Activated CD4-positive, alpha-beta T cell treated with anti-CD3 and anti-CD28 coated beads for 24 hours (primary cell): ENCODE results near the gene KCTD2.
"Not testable (repeated sequence)": the region's sequence is repeated elsewhere in the genome, so short reads cannot be mapped to it uniquely, and the experiment has no call there.

Experiments
- DNase-seq, 2 donors: peaks; one replicate each; pipeline ENCODE4 v3.0.0-alpha.2; 2020; ENCODE audit warnings: low read depth in 2 of 2

The KCTD2 gene, protein sequence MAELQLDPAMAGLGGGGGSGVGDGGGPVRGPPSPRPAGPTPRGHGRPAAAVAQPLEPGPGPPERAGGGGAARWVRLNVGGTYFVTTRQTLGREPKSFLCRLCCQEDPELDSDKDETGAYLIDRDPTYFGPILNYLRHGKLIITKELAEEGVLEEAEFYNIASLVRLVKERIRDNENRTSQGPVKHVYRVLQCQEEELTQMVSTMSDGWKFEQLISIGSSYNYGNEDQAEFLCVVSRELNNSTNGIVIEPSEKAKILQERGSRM

DNA sequence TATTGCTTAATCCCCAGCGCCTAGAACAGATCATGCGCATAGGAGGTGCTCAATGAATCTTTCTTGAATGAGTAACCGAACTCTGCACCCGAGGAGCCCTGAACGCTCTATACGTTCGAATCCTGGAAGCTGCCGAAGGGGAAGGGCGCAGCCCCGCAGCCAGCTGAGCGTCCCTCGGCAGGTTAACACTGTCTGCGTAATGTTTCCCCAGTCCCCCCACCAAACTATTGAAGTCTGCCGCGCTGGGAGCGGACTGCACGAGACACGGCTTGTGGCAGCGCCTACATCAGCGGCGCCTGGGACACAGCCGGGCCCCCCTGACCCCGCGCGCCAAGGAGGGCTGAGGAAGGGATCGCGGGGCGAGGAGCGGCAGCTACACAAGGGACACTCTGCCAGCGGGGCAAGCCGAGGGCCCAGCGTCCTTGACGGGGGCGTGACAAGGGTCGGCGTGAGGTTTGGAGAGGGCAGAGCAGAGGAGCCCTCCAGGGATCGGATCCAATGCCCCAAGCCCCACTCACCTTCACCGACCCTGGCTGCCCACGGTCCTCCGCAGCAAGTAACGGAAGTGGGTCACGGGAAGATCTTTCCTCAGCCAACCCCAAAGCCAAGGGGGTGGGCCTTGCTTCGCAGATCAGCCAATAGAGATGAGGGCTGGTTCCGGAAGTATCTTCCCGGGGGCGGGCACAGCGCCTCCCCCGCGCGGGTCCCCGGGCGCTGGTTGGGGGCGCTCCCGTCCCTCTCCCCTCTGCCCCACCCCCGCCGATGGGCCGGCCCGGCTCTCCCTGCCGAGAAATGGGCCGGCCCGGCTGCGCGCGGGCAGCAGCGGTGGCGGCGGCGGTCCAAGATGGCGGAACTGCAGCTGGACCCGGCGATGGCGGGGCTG is at the start of gene KCTD2, which contains the start of gene ATP5PD:
Gene KCTD2 (plus strand): TSS at position 819 of the 883 bp plus-strand sequence. CDS start 26 bp downstream, at position 845.
Gene ATP5PD (minus strand): TSS at position 563 of the 883 bp plus-strand sequence. CDS start 4,319 bp downstream, outside the sequence.
- DNase-seq, result peak; percentile 92 to 94

DNA sequence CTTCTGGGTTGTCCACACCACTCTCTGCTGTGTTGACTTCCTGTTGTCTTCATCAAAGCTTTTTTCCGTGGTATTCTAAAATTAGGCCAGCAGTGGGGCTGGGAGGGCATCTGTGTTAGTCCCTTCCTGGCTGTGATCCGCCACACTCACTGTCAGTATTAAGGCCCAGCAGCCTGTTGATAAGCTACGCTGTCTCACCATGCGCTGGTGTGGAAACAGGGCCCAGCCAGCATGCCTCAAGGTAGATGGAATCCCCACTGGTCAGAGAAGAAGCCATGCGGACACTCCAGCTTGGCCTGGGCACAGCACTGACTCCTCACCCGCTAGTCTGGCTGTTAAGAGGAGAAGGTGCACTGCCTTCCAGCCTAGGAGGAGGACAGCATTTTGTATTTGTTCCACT is 48.2 kb upstream of the KCTD2 start:
- no peak for DNase-seq

DNA sequence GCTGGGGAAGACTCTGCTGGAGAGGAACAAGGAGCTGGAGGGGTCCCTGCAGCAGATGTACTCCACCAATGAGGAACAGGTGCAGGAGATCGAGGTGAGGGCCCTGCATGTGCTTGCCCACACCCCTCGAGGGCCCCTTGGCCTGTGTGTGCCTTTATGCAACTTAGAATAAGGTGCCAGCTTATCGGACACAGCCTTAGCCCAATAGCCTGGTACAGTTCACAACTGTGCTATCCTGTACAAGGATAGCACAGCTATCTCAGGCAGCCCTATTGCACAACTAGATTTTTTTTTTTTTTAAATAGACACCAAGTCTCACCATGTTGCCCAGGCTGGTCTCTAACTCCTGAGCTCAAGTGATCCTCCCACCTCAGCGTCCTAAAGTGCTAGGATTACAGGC is 47.5 kb upstream of the KCTD2 start:
- no peak for DNase-seq

DNA sequence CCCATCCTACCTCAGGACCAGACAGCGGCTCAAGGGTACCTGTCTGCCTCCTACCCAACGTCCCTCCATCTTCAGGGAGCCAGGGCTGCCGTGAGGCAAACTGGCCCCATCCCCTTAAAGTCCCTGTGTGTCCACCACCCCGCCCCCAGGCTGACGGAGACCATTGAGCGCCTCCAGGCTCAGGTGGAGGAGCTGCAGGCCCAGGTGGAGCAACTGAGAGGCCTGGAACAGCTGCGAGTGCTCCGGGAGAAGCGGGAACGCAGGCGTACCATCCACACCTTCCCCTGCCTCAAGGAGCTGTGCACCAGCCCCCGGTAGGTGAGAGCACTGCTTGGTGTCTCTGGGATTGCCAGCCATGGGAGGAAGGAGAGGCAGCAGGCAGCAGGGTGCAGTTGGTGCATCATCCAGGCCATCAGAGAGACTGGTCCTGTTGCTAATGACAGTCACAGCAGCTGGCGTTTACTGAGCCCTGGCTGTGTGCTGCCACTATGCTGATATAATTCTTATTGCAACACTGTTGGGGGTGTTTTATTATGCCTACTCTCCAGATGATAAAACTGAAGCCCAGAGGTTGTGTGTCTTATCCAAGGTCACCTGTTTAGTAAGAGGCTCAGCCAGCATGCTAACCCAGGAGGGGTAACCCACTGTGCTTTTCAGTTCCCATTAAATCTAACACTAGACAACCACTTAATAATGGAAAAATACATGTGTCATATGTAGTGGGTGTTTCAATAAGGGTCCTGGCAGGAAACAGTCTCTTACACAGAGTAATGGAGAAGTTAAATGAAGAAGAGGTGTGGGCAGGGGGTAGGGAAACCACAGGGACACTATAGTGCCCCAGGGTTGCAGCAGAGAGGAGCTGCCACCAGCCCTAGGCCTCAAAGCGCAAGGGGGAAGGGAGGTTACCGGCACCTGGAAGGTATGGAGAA is 44.8 kb upstream of the KCTD2 start:
- DNase-seq, result no peak

DNA sequence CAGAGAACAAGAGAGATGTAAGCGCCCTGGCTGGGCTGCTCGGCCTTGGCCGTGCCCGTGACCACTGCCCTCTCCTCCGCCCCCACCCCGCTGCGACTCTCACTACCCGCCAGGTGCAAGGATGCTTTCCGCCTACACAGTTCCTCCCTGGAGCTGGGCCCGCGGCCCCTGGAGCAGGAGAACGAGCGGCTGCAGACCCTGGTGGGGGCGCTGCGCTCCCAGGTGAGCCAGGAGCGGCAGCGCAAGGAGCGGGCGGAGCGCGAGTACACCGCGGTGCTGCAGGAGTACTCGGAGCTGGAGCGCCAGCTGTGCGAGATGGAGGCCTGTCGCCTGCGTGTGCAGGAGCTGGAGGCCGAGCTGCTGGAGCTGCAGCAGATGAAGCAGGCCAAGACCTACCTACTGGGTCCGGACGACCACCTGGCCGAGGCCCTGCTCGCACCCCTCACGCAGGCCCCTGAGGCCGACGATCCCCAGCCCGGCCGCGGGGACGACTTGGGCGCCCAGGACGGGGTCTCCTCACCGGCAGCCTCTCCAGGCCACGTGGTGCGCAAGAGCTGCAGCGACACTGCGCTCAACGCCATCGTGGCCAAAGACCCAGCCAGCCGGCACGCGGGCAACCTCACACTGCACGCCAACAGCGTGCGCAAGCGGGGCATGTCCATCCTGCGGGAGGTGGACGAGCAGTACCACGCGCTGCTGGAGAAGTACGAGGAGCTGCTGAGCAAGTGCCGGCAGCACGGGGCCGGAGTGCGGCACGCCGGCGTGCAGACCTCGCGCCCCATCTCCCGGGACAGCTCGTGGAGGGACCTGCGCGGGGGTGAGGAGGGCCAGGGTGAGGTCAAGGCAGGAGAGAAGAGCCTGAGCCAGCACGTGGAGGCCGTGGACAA is 43.7 kb upstream of the KCTD2 start:
- no peak for DNase-seq

DNA sequence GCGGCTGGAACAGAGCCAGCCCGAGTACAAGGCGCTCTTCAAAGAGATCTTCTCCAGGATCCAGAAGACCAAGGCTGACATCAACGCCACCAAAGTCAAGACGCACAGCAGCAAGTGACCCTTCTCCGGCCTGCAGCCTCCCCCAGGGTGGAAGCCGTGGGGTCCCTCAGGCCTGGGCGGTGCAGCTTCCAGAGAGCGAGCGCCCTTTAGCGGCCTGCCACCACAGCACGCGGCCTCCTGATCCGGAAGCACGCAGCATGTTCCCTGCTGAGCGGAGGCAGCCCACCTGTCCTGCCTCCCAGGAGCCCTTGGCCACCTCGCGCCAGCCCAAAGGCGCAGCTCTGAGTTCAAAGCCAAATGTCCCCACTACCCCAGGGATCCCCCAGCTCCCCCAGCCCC is 43.1 kb upstream of the KCTD2 start:
- no peak for DNase-seq

DNA sequence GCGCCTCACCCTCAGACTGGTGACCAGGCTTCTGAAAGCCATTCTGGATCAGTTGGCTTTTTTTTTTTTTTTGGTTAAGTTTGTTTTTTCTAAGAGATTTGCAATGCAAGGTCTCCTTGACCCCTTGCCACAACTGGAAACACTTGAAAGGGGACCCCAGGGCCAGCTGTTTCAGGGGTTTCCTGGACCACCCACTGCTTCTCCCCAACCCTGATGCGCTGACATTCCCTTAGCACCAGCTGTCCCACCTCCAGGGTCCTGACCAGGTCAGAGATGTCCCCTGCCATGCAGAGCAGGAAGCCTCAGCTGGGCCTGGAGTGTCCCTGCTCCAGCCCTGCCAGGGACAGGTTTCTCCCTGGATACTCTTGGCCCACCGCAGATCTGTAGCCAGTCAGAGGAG is 42.7 kb upstream of the KCTD2 start:
- DNase-seq, result no peak

DNA sequence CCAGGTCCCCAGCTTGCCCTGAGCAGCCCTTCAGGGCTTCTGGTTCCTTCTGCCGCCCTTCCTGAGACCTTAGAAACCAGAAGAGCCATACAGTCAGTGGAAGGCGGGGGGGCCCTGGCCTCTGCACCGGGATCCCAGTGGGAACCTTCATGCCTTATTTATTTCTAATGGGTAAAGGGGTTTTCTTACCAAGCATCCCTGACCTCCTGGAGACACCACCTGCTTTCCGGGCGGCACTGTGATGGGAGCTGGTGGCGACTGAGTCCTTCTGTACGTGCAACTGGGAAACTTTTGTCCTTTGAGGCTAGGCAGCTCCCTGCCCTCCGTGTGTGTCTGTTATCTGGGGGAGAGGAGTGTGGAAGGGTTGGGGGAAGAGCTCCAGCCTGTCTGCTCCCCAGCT is 41.7 kb upstream of the KCTD2 start:
- no peak for DNase-seq

DNA sequence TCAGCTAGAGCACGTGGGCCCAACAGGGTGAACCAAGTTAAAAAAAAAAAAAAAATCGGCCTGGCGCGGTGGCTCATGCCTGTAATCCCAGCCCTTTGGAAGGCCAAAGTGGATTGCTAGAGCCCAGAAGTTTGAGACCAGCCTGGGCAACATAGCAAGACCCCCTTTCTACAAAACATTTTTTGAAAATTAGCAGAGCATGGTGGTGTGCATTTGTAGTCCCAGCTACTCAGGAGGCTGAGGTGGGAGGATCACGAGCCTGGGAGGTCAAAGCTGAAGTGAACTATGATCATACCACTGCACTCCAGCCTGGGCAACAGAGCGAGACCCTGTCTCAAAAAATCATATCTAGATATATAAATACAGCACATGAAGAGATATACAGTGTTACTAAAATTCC is 40.9 kb upstream of the KCTD2 start:
- not testable (repeated sequence) for DNase-seq

DNA sequence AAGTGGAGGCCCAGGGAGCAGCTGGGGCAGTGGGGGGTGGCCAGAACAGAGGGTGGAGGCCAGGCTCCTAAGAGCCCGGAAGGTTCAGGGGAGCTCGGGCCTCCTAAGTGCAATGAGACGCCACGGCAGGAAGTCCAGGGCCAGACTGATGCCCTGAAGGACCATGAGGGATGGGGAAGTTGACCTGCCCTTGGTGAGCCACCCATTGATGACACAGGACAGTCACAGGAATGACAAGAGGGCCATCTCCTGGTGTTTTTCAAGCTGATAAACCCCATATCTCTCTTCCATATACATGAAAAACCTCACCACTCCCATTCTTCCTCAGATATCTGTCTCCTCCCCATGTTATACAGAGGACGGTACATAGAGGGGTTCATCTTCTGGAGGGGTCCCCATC is 40.4 kb upstream of the KCTD2 start:
- no peak for DNase-seq

DNA sequence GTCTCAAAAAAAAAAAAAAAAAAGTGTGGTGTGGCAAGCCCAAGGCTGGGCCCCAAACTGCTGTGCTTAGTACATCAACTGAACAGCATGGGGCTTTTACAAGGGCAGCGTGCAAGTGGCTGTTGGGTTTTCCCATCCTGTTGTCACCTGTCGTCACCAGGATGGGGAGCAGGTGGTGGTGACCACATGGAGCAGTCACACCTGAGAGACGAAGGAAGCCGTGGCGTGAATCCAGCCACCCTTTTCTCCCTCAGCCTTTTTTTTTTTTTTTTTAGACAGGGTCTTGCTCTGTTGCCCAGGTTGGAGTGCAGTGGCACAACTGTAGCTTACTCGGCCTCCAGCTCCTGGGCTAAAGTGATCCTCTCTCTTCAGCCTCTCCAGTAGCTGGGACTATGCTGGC is 38.7 kb upstream of the KCTD2 start:
- DNase-seq, result no peak

DNA sequence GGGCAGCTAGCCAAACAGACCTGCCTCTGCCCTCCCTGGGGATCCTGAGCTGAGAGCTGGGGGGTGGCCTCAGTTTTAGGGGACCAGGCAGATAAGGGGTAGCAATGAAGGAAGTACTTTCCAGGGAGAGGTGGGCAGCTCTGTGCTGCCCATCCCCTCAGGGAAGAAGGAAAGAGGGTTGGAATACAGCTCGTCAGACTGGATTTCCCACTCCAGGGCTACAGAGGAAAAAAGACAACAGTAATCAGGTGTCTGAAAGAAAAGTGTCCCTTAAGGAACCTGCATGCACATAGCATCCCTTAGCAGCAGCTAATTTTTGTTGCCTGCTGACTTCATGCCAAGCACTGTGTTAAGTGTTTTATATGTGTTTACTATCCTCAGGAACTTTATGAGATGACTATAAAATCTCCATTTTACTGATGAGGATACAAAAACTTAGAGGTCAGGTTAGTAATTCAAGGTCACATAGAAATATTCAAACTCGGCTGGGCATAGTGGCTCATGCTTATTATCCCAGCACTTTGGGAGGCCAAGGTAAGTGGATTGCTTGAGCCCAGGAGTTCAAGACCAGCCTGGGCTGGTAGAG is 37.8 kb upstream of the KCTD2 start:
- DNase-seq, result no peak

DNA sequence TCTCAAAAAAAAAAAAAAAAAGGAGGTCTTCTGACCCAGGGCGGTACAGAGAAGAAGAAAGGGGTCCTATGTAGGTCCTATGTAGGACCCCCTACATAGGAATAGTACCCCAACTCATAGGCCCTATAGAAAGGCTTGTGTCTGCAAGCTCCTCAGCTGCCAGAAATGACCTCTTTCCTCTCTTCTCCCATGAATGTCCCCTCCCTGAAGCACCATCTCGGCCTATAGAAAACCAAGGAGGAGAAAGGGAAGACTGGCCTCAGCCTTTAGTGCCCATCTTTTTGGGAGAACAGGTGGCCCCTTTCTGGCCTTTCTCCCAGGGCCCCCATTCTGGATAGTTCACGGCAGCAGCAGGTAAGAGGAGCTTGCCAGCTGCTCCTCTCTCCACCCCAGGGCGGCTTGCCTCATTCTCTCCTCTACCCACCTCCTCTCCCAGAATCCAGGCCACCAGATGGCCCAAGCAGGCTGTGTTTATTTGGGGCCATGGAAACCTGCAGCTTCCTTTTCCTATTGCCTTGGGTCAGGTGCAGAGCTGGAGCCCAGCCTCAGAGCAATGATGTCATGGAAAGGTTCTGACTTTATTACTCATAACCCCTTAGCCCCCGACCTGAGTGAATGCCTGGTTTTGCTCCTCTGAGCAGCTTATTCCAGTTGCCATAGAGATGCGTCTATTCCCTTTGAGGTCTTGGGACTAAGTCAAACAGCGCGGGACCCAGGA is 36.2 kb upstream of the KCTD2 start:
- DNase-seq, result no peak

DNA sequence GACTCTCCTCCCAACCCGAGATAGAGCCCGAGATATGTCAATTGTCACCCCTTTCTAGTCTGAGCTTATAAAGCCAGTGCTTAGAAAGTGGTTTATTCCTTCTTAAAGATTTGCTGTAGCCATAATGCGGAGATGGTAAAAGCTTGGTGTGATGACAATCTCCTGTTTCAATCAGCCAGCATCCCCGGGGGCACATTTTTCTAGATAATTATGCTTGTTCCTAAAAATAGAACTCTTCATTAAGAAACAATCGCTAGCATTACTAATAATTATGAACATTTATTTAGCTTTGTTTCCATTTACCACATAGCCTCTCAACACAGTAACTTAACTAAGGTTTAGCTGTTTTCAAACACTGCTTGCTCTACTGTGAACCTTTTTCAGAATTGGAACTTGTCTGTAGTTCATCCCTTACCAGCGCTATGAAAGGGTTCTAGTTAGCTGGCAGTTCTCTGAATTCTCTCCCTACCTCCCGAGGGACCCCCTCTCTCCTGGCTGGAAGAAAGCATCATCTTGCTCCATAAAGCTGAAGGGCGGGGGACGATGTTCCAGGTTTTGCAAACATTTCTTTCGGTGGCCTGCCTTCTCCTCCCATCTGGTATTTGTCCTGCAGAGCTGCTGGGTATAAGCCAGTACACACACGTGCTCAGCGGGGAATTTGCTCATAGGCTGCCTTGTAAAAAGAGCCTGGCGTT is 35.5 kb upstream of the KCTD2 start:
- no peak for DNase-seq

DNA sequence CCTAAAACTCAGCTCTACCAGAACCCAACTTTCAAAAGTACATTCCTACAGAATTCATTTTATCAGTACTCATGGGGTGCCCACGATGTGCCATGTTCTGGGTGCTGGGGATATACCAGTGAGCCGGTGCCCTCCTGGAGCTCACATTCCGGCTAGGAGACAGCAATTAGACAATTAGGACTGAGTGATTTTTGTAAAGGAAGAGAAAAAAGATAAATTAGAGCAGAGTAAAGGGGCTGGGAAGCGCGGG is 35.0 kb upstream of the KCTD2 start:
- DNase-seq, result no peak

DNA sequence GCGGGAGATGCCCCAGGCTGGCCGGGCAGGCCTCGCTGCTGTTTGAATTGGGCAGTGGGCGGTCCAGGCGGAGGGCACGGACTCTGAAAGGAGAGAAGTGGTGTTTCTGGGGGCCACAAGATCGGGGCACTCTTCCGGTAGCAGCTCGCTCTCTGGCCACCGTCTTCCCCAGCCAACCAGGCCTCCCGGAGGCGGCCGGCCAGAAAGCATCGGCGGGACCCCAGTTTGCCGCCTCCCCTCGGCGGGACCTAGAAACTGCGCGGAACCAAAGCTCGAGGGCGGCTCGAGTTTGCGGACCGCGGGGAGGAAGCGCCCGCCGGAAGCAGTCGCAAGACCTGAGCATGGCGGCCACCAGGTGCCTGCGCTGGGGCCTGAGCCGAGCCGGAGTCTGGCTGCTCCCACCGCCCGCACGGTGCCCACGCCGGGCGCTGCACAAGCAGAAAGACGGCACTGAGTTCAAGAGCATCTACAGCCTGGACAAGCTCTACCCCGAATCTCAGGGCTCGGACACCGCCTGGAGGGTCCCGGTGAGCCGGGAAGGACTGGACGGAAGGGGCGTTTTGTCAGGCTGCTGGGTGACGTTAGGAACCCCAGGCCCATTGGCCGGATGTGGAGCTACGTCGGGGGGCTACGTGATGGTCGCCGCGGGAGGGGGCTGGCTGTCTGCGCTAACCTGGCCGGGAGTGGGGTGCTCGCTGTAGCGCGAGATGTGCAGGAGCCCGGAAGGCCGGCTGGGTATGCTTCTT is 34.5 kb upstream of the KCTD2 start, which contains the start of gene MRPL58:
Gene MRPL58 (plus strand): TSS at position 325 of the 746 bp plus-strand sequence. CDS start 17 bp downstream, at position 342.
- peak; percentile 72 to 73 for DNase-seq

DNA sequence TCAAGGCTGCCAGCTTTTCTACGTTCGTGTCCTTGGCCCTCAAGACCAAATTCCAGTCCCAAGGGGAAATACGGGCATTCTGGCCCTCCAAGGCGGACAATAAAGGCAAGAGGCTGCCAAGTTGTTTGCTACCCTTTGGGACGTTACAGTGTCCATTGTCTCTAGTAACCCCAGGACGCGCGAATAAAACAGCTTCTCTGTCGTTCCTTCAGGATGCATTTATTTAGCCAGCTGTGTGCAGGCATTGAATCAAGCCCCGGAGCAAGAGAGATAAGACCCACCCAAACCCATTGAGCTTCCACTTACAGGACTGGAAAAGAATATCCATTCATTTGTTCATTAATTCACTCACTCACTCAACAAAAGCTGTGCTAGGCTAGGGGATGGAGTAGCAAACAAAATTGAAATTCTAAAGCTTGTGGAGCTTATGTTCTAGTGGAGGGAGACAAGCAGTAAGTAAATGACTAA is 33.9 kb upstream of the KCTD2 start:
- DNase-seq, result no peak

DNA sequence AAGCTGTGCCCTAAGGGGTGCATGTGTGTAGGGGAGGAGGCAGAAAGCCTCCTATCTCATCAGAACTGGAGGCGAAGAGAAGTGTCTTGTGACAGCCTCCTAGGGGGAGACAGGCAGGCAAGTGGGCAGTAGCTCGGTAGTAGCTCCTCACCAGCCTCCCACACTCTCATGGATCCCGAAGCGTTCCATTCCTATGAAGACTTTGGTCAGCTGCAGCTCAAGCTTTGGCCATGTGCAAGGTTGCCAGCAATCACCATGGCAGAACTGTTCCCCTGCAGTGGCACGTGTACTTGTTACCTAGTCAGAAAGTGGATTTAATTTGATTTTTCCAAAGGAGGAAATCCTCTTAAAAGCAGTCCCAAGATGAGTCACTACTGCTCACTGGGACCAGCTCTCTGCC is 27.9 kb upstream of the KCTD2 start:
- no peak for DNase-seq

DNA sequence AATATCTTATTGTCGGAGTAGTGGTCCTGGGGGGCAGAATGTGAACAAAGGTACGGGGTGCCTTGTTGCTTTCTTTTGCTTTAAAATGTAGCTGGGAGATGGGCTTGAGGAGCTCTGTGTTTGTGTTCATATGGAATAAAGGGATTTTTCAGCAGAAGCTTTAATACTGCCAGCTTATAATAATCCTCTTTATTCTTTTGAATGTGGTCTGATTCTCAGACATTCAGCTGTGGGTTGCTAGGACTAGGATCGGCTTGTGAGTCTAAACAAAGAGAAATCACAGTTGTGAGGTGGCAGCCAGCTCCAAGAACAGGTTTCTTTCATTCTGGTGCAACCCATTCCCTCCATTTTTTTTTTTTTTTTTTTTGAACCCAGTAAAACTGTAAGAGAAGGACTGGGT is 27.3 kb upstream of the KCTD2 start:
- no peak for DNase-seq
